Measurements from ENCODE around the gene CDKN2B. TPM values are rescaled to one million over a fixed set of nuclear protein-coding genes. Genes with fewer than 3 reads are reported as not detected.

Gene CDKN2B
- total and polyA plus RNA-seq, 7 experiments from 2014 or later, result 0.32 to 4.1 (median 1.6) TPM; not detected in 4

GRCh38 chr9:21989440-21990189 lies 19.5 kb downstream of the CDKN2B start:
- DNase-seq, result no peak
- H3K4me3 ChIP-seq (ENCODE audit: low read length), result no peak overlapping the region
- no peak overlapping the region for H3K27ac ChIP-seq (ENCODE audit: low read depth, low read length)
- ChIA-PET CTCF (interaction anchor here (0.7 to 1.6 kb wide), 2 partner anchors 171 to 511 kb away, joined by 3 read pairs; no protein-coding TSS in a partner anchor), POLR2A (no interaction called here)
- intact Hi-C loops (cut with micrococcal nuclease), result loop anchor here in 1 of 2 donors (1.0 to 10.0 kb wide), 3 partner anchors 10 to 655 kb away; partner anchors contain the start of gene KLHL9
- Mint-ChIP-seq H3K4me1 (peaks cover 0 to 33% (median 9%) of the 10 kb centered on the region in 7 donors), H3K4me3 (peak overlapping the region in 1 of 10 donors; percentile 5), H3K36me3 (peaks cover 0 to 23% (median 5%) of the 10 kb centered on the region in 5 donors), H3K27ac (peak overlapping the region in 3 of 9 donors; percentile 13 to 63 (median 51)), H3K27me3 (peaks cover 52 to 76% (median 59%) of the 10 kb centered on the region in 5 donors), H3K9me3 (peaks cover 0 to 28% (median 6%) of the 10 kb centered on the region in 11 donors)
- H3K36me3 ChIP-seq (ENCODE audit: control insufficient read depth in 2 of 3, insufficient read depth in 3 of 3, low read length in 3 of 3), result peaks cover 0 to under 1% (median 0%) of the 10 kb centered on the region in 3 experiments
- peaks cover 0 to 41% of the 10 kb centered on the region in 2 donors for H3K27me3 ChIP-seq (ENCODE audit: control insufficient read depth in 2 of 2, insufficient read depth in 2 of 2, low read length in 2 of 2)
- no peak for ATAC-seq
- H3K4me1 ChIP-seq (ENCODE audit: control insufficient read depth in 2 of 2, insufficient read depth in 2 of 2, low read length in 2 of 2), result peaks cover 8 to 10% of the 10 kb centered on the region in 2 donors
- H3K9me3 ChIP-seq (ENCODE audit: control insufficient read depth in 2 of 3, low read length in 3 of 3), result peaks cover 0 to 9% (median 0%) of the 10 kb centered on the region in 3 experiments

GRCh38 chr9:21988056-21988990 lies 20.8 kb downstream of the CDKN2B start:
- peaks cover 0 to 28% (median 6%) of the 10 kb centered on the region in 11 donors for H3K9me3 Mint-ChIP-seq
- CTCF ChIA-PET, result no interaction called here

GRCh38 chr9:21985964-21986667 lies 23.0 kb downstream of the CDKN2B start:
- no peak overlapping the region for H3K4me3 Mint-ChIP-seq
- ChIA-PET CTCF (interaction anchor here (0.6 to 0.7 kb wide), 2 partner anchors 231 to 939 kb away, joined by 3 to 4 read pairs; no protein-coding TSS in a partner anchor), POLR2A (no interaction called here)
- intact Hi-C loops (cut with micrococcal nuclease), result no loop called here
- H3K27me3 ChIP-seq (ENCODE audit: control insufficient read depth in 2 of 2, insufficient read depth in 2 of 2, low read length in 2 of 2), result peaks cover 0 to 37% of the 10 kb centered on the region in 2 donors
- no peaks in the 10 kb centered on the region for H3K36me3 ChIP-seq (ENCODE audit: control insufficient read depth in 2 of 3, insufficient read depth in 3 of 3, low read length in 3 of 3)
- no peak overlapping the region for H3K27ac Mint-ChIP-seq
- H3K27me3 Mint-ChIP-seq, result peaks cover 79 to 94% (median 86%) of the 10 kb centered on the region in 5 donors
- no peak overlapping the region for H3K4me3 ChIP-seq (ENCODE audit: low read length)
- DNase-seq (no peak), ATAC-seq (no peak)
- H3K9me3 Mint-ChIP-seq, result peaks cover 0 to 28% (median 6%) of the 10 kb centered on the region in 11 donors
- H3K27ac ChIP-seq (ENCODE audit: low read depth, low read length), result no peak overlapping the region
- peaks cover 0 to 9% (median 0%) of the 10 kb centered on the region in 3 experiments for H3K9me3 ChIP-seq (ENCODE audit: control insufficient read depth in 2 of 3, low read length in 3 of 3)
- H3K36me3 Mint-ChIP-seq, result peaks cover 0 to 20% (median 5%) of the 10 kb centered on the region in 5 donors
- H3K4me1 ChIP-seq (ENCODE audit: control insufficient read depth in 2 of 2, insufficient read depth in 2 of 2, low read length in 2 of 2), result no peaks in the 10 kb centered on the region
- H3K4me1 Mint-ChIP-seq, result peaks cover 0 to 17% (median 0%) of the 10 kb centered on the region in 7 donors

More at GRCh38 chr9:21988056-21988990, 20.8 kb downstream of the CDKN2B start:
- peaks cover under 1 to 7% of the 10 kb centered on the region in 2 donors for H3K4me1 ChIP-seq (ENCODE audit: control insufficient read depth in 2 of 2, insufficient read depth in 2 of 2, low read length in 2 of 2)
- H3K27ac ChIP-seq (ENCODE audit: low read depth, low read length), result no peak overlapping the region
- POLR2A ChIA-PET, result no interaction called here
- intact Hi-C loops (cut with micrococcal nuclease), result loop anchor here in 1 of 2 donors (1.0 kb wide), 1 partner anchor 21 kb away; no protein-coding TSS in a partner anchor
- no peak overlapping the region for H3K4me3 ChIP-seq (ENCODE audit: low read length)
- DNase-seq (no peak), ATAC-seq (no peak)
- Mint-ChIP-seq H3K4me3 (peak overlapping the region in 1 of 10 donors; percentile 11), H3K27me3 (peaks cover 58 to 79% (median 72%) of the 10 kb centered on the region in 5 donors), H3K4me1 (peaks cover 0 to 26% (median 2%) of the 10 kb centered on the region in 7 donors), H3K36me3 (peaks cover 0 to 24% (median 5%) of the 10 kb centered on the region in 5 donors), H3K27ac (no peak overlapping the region)
- H3K36me3 ChIP-seq (ENCODE audit: control insufficient read depth in 2 of 3, insufficient read depth in 3 of 3, low read length in 3 of 3), result no peaks in the 10 kb centered on the region
- peaks cover 0 to 9% (median 0%) of the 10 kb centered on the region in 3 experiments for H3K9me3 ChIP-seq (ENCODE audit: control insufficient read depth in 2 of 3, low read length in 3 of 3)
- peaks cover 0 to 46% of the 10 kb centered on the region in 2 donors for H3K27me3 ChIP-seq (ENCODE audit: control insufficient read depth in 2 of 2, insufficient read depth in 2 of 2, low read length in 2 of 2)

GRCh38 chr9:21984101-21984500 lies 25.0 kb downstream of the CDKN2B start:
- H3K27me3 Mint-ChIP-seq, result peaks cover 73 to 94% (median 82%) of the 10 kb centered on the region in 5 donors
- CTCF ChIA-PET, result no interaction called here
- Histone ChIP-seq H3K4me3 (ENCODE audit: low read length) (no peak overlapping the region), H3K27me3 (ENCODE audit: control insufficient read depth in 2 of 2, insufficient read depth in 2 of 2, low read length in 2 of 2) (peaks cover 0 to 28% of the 10 kb centered on the region in 2 donors), H3K27ac (ENCODE audit: low read depth, low read length) (no peak overlapping the region), H3K4me1 (ENCODE audit: control insufficient read depth in 2 of 2, insufficient read depth in 2 of 2, low read length in 2 of 2) (no peaks in the 10 kb centered on the region), H3K9me3 (ENCODE audit: control insufficient read depth in 2 of 3, low read length in 3 of 3) (no peaks in the 10 kb centered on the region), H3K36me3 (ENCODE audit: control insufficient read depth in 2 of 3, insufficient read depth in 3 of 3, low read length in 3 of 3) (no peaks in the 10 kb centered on the region)
- H3K27ac Mint-ChIP-seq, result no peak overlapping the region
- H3K36me3 Mint-ChIP-seq, result peaks cover 0 to 8% (median 0%) of the 10 kb centered on the region in 5 donors
- H3K4me1 Mint-ChIP-seq, result peaks cover 0 to 11% (median 0%) of the 10 kb centered on the region in 7 donors
- no peak overlapping the region for H3K4me3 Mint-ChIP-seq
- intact Hi-C loops (cut with micrococcal nuclease), result no loop called here
- peaks cover 0 to 19% (median 5%) of the 10 kb centered on the region in 11 donors for H3K9me3 Mint-ChIP-seq
- POLR2A ChIA-PET, result no interaction called here
- DNase-seq (no peak), ATAC-seq (no peak)

- H3K4me3 Mint-ChIP-seq, result no peak overlapping the region
- DNase-seq, result no peak
- peak; percentile 54 for ATAC-seq
- Histone ChIP-seq H3K36me3 (ENCODE audit: control insufficient read depth in 2 of 3, insufficient read depth in 3 of 3, low read length in 3 of 3) (no peaks in the 10 kb centered on the region), H3K4me3 (ENCODE audit: low read length) (no peak overlapping the region), H3K4me1 (ENCODE audit: control insufficient read depth in 2 of 2, insufficient read depth in 2 of 2, low read length in 2 of 2) (no peaks in the 10 kb centered on the region), H3K9me3 (ENCODE audit: control insufficient read depth in 2 of 3, low read length in 3 of 3) (no peaks in the 10 kb centered on the region), H3K27ac (ENCODE audit: low read depth, low read length) (no peak overlapping the region), H3K27me3 (ENCODE audit: control insufficient read depth in 2 of 2, insufficient read depth in 2 of 2, low read length in 2 of 2) (peaks cover 0 to 26% of the 10 kb centered on the region in 2 donors)
- peaks cover 0 to 8% (median 0%) of the 10 kb centered on the region in 7 donors for H3K4me1 Mint-ChIP-seq
- peaks cover 73 to 94% (median 82%) of the 10 kb centered on the region in 5 donors for H3K27me3 Mint-ChIP-seq
- peaks cover 0 to 19% (median 7%) of the 10 kb centered on the region in 11 donors for H3K9me3 Mint-ChIP-seq
- POLR2A ChIA-PET, result no interaction called here
- peaks cover 0 to 7% (median 0%) of the 10 kb centered on the region in 5 donors for H3K36me3 Mint-ChIP-seq
- CTCF ChIA-PET, result no interaction called here
- intact Hi-C loops (cut with micrococcal nuclease), result no loop called here
- H3K27ac Mint-ChIP-seq, result no peak overlapping the region
These were observed 25.6 kb downstream of the CDKN2B start for GRCh38 chr9:21983561-21983935.

Data from naive thymus-derived CD4-positive, alpha-beta T cell (primary cell).